CD14-positive monocyte (primary cell): ENCODE results near the gene HSPG2. TPM values are rescaled to one million over a fixed set of nuclear protein-coding genes. Genes with fewer than 3 reads are reported as not detected.

Source experiments
- DNase-seq, 3 donors: peaks; one replicate each; pipeline ENCODE4 v3.0.0-alpha.2; 2011 to 2022
- H2AFZ ChIP-seq: 2 replicates; pipeline ENCODE4 v1.6.0; 2012; ENCODE audit warnings: mild to moderate bottlenecking, low read depth, low read length, inconsistent platforms; ENCODE audit not compliant: insufficient read depth, poor library complexity, severe bottlenecking
- H3K27ac ChIP-seq, 2 donors: 1 replicate in 1 of 2; 2 replicates in 1 of 2; pipeline ENCODE4 v1.5.1; 2012 to 2013; ENCODE audit warnings: low read length in 2 of 2, control low read depth in 1 of 2, inconsistent platforms in 1 of 2, low read depth in 1 of 2, mild to moderate bottlenecking in 1 of 2
- H3K27me3 ChIP-seq, 2 donors: one replicate each; pipeline versions ENCODE4 v1.6.0 to v1.6.1; 2011 to 2013; ENCODE audit warnings: low read length in 2 of 2; ENCODE audit not compliant: control insufficient read depth in 2 of 2, insufficient read depth in 2 of 2
- H3K36me3 ChIP-seq, 2 donors: replicated peaks in 1 of 2; 1 replicate in 1 of 2; 2 replicates in 1 of 2; pipeline versions ENCODE4 v1.5.1 to v1.6.1; 2012 to 2013; ENCODE audit warnings: low read length in 2 of 2, control low read depth in 1 of 2, inconsistent platforms in 1 of 2, mild to moderate bottlenecking in 1 of 2; ENCODE audit not compliant: insufficient read depth in 2 of 2, control insufficient read depth in 1 of 2
- H3K4me1 ChIP-seq, 2 donors: 1 replicate in 1 of 2; 2 replicates in 1 of 2; pipeline versions ENCODE4 v1.5.1 to v1.6.1; 2012 to 2013; ENCODE audit warnings: low read length in 2 of 2, control low read depth in 1 of 2, inconsistent platforms in 1 of 2, mild to moderate bottlenecking in 1 of 2, moderate library complexity in 1 of 2; ENCODE audit not compliant: insufficient read depth in 2 of 2, control insufficient read depth in 1 of 2
- H3K4me2 ChIP-seq: replicated peaks from 2 replicates; pipeline ENCODE3; 2012; ENCODE audit warnings: low read length, moderate library complexity, mild to moderate bottlenecking; ENCODE audit not compliant: poor library complexity, severe bottlenecking; ENCODE audit errors: extremely low read depth
- H3K4me3 ChIP-seq, 3 experiments: fragments of 200-600 bp in 1 of 3; sonication (generic) in 1 of 3; replicated peaks in 1 of 3; 1 replicate in 2 of 3; 2 replicates in 1 of 3; pipeline ENCODE4 v1.5.1; 2011 to 2013; ENCODE audit warnings: low read length in 3 of 3, mild to moderate bottlenecking in 3 of 3, control low read depth in 2 of 3, low read depth in 2 of 3, inconsistent platforms in 1 of 3, moderate library complexity in 1 of 3
- H3K79me2 ChIP-seq: 2 replicates; pipeline ENCODE4 v1.6.0; 2012; ENCODE audit warnings: mild to moderate bottlenecking, control low read depth, inconsistent platforms, low read length, moderate library complexity; ENCODE audit not compliant: insufficient read depth
- H3K9ac ChIP-seq: 2 replicates; pipeline ENCODE4 v1.6.0; 2017; ENCODE audit warnings: low read length, mild to moderate bottlenecking; ENCODE audit not compliant: insufficient read depth, poor library complexity, severe bottlenecking
- H3K9me3 ChIP-seq, 2 donors: replicated peaks in 1 of 2; 1 replicate in 1 of 2; 2 replicates in 1 of 2; pipeline versions ENCODE4 v1.5.1 to v1.6.1; 2012 to 2013; ENCODE audit warnings: low read length in 2 of 2, control low read depth in 1 of 2; ENCODE audit not compliant: control insufficient read depth in 1 of 2, insufficient read depth in 1 of 2
- H4K20me1 ChIP-seq: 2 replicates; pipeline ENCODE4 v1.6.0; 2012; ENCODE audit warnings: mild to moderate bottlenecking, low read length, control low read depth, moderate library complexity; ENCODE audit not compliant: insufficient read depth
- H3K27ac Mint-ChIP-seq, 7 donors: one replicate each; pipeline ENCODE4 v1.8.0; 2020; ENCODE audit warnings: mild to moderate bottlenecking in 7 of 7, mixed read lengths in 7 of 7, moderate library complexity in 6 of 7, inconsistent platforms in 2 of 7
- H3K27me3 Mint-ChIP-seq, 3 donors: one replicate each; pipeline ENCODE4 v1.8.0; 2021 to 2022; ENCODE audit warnings: low read depth in 3 of 3, mild to moderate bottlenecking in 3 of 3, mixed read lengths in 3 of 3, moderate library complexity in 3 of 3, inconsistent platforms in 1 of 3
- H3K36me3 Mint-ChIP-seq, 2 donors: one replicate each; pipeline ENCODE4 v1.8.0; 2020; ENCODE audit warnings: mixed read lengths in 2 of 2, inconsistent platforms in 1 of 2, mild to moderate bottlenecking in 1 of 2
- H3K4me1 Mint-ChIP-seq: one replicate; pipeline ENCODE4 v1.8.0; 2020; ENCODE audit warnings: mild to moderate bottlenecking, mixed read lengths
- H3K4me3 Mint-ChIP-seq, 2 donors: one replicate each; pipeline ENCODE4 v1.8.0; 2020; ENCODE audit warnings: mild to moderate bottlenecking in 2 of 2, mixed read lengths in 2 of 2, moderate library complexity in 1 of 2
- H3K9me3 Mint-ChIP-seq, 7 donors: one replicate each; pipeline ENCODE4 v1.8.0; 2020 to 2022; ENCODE audit warnings: mixed read lengths in 7 of 7, mild to moderate bottlenecking in 6 of 7, moderate library complexity in 6 of 7, inconsistent platforms in 2 of 7
- WGBS: methylation state at CpG from one replicate; pipeline ENCODE4 v1.1.5; 2013; ENCODE audit warnings: missing lambda C conversion rate; ENCODE audit not compliant: insufficient coverage; 5-methylcytosine and 5-hydroxymethylcytosine counted together
- intact Hi-C, 2 donors: fragments of 100-400 bp; cut with micrococcal nuclease; formaldehyde crosslinking; loops; one replicate each; pipeline versions ENCODE4 v1.15.0 to v1.15.1; 2023
- polyA plus RNA-seq, 3 donors: library from polyadenylated mRNA; depleted of rRNA in 1 of 3; unstranded in 2 of 3; stranded (reverse) in 1 of 3; fragments of 300-500 nt in 2 of 3; fragments of >200 nt in 1 of 3; fragmentation: Illumina TruSeq in 2 of 3; gene quantifications; 1 replicate in 2 of 3; 2 replicates in 1 of 3; pipeline ENCODE4 v1.2.3, GENCODE V29; 2012 to 2021
- TF ChIP-seq, protein P1 (sequence below): fragments of 200-600 bp; IDR thresholded peaks from one replicate; pipeline ENCODE4 v1.8.0; 2022; ENCODE audit warnings: antibody characterized with exemption, mild to moderate bottlenecking

The HSPG2 gene
- polyA plus RNA-seq, 3 donors, result 0.44 TPM; not detected in 2

DNA sequence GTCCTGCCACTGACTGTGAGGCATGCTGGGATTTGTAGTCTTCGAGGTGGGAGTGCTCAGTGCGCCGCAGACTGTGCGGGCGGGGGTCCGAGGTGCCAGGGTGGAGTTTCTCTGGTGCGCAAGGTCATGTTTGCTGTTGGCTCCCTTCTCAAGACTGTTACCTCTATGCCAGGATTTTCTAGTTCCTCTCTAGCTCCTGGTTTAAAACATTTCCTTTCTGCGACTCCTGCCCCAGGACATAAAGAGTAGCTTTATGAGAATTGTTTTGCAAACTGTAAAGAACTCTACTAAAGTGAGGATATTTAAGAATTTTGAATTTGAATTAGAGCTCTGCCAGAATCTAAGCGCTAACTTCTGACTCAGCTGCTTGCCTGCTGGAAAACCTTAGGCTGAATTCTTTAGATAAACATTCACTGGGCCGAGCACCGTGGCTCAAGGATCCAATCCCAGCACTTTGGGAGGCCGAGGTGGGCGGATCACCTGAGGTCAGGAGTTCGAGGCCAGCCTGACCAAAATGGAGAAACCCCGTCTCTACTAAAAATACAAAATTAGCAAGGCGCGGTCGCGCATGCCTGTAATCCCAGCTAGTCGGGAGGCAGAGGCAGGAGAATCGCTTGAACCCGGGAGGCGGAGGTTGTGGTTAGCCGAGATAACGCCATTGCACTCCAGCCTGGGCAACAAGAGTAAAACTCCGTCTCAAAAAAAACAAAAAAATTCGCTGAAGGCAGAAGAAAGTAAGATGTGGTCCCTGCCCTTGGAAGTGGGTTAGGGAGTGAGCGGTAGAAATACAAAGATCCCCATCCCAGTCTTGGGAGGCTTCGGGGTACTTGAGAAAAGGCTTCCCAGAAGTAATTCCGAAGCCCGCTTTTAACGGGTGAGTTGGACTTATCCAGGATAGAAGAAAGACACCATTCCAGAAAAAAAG is 153.2 kb downstream of the HSPG2 start:
- Mint-ChIP-seq H3K4me3 (peak overlapping the region; percentile 95 to 99), H3K4me1 (peaks cover 37% of the 10 kb centered on the region), H3K36me3 (no peaks in the 10 kb centered on the region), H3K27ac (peak overlapping the region; percentile 100), H3K9me3 (peaks cover 0 to 2% (median 0%) of the 10 kb centered on the region in 7 donors), H3K27me3 (peaks cover 0 to 4% (median 0%) of the 10 kb centered on the region in 3 donors)
- peaks cover 8% of the 10 kb centered on the region for H4K20me1 ChIP-seq
- no peaks in the 10 kb centered on the region for H3K36me3 ChIP-seq
- 84% methylated on average over 20 of the region's 32 CpGs for WGBS
- H3K27ac ChIP-seq, result peak overlapping the region; percentile 99 to 100
- peak overlapping the region; percentile 83 to 92 (median 84) for H3K4me3 ChIP-seq
- intact Hi-C loops, result loop anchor here (2.0 to 10.0 kb wide), 3 partner anchors 15 to 241 kb away; no protein-coding TSS in a partner anchor
- no peaks in the 10 kb centered on the region for H3K9me3 ChIP-seq
- peak overlapping the region; percentile 88 for H2AFZ ChIP-seq
- TF ChIP-seq, protein P1, sequence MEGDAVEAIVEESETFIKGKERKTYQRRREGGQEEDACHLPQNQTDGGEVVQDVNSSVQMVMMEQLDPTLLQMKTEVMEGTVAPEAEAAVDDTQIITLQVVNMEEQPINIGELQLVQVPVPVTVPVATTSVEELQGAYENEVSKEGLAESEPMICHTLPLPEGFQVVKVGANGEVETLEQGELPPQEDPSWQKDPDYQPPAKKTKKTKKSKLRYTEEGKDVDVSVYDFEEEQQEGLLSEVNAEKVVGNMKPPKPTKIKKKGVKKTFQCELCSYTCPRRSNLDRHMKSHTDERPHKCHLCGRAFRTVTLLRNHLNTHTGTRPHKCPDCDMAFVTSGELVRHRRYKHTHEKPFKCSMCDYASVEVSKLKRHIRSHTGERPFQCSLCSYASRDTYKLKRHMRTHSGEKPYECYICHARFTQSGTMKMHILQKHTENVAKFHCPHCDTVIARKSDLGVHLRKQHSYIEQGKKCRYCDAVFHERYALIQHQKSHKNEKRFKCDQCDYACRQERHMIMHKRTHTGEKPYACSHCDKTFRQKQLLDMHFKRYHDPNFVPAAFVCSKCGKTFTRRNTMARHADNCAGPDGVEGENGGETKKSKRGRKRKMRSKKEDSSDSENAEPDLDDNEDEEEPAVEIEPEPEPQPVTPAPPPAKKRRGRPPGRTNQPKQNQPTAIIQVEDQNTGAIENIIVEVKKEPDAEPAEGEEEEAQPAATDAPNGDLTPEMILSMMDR, result no peak
- peaks cover 40% of the 10 kb centered on the region for H3K79me2 ChIP-seq
- peak overlapping the region; percentile 77 for H3K4me2 ChIP-seq
- H3K27me3 ChIP-seq, result no peaks in the 10 kb centered on the region
- peaks cover 33 to 35% of the 10 kb centered on the region in 2 donors for H3K4me1 ChIP-seq
- no peak for DNase-seq
- peak overlapping the region; percentile 92 for H3K9ac ChIP-seq

DNA sequence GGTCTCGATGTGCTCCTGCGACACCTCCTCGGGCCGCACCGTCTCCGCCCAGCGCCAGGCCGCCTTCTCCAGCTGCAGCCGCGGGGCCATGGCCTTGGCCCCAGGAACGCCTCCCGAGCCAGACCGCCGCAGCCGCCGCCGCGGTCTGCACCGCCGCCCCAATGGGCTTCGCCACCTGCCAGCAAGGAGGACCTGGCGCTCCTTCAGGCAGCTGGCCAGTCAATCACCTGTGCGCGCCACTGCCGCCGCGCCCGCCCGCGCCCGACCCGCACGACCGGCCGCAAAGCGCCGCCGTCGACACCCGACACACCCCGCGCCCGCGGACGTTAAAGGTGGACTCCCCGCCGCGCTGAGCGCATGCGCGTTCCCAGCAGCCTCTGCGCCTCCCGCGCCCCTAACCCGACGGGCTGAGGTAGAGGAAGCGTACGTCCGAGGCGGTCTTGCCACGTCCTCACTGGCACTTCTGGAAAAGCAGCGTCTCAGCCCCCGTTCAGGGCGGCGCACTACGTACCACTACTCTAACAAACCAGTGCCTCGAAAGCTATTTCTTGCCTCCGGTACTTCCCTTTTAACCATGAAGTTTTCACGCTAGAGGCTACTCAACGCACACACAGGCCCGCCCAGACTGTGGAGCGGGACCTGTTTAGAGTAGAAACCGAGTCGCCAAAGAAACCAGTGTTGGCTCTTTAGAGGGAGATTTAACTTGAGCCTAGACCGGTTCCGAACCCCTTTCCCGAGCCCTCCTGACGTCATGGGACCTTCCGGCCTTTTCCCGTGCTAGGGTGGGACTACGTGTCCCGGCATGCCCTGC is 154.0 kb downstream of the HSPG2 start, which contains the start of gene USP48:
Gene USP48, minus strand, starts transcription at position 282 of the 811 bp plus-strand sequence. Its CDS starts 192 bp downstream, at position 90.
- H4K20me1 ChIP-seq, result peaks cover 14% of the 10 kb centered on the region
- TF ChIP-seq, protein P1, result no peak
- peak within 1 kb of the TSS; percentile 77 for H3K4me2 ChIP-seq
- Mint-ChIP-seq H3K27ac (peak within 1 kb of the TSS; percentile 100), H3K36me3 (peaks cover 0 to 1% of the 10 kb centered on the region in 2 donors), H3K4me3 (peak within 1 kb of the TSS; percentile 95 to 99), H3K4me1 (peaks cover 35% of the 10 kb centered on the region), H3K27me3 (peaks cover 0 to 4% (median 0%) of the 10 kb centered on the region in 3 donors), H3K9me3 (peaks cover 0 to 2% (median 0%) of the 10 kb centered on the region in 7 donors)
- DNase-seq, result peak; percentile 94 to 96 (median 95)
- peak within 1 kb of the TSS; percentile 88 for H2AFZ ChIP-seq
- H3K4me1 ChIP-seq, result peaks cover 31 to 32% of the 10 kb centered on the region in 2 donors
- peaks cover 49% of the 10 kb centered on the region for H3K79me2 ChIP-seq
- peak within 1 kb of the TSS; percentile 92 for H3K9ac ChIP-seq
- H3K9me3 ChIP-seq, result no peaks in the 10 kb centered on the region
- peak within 1 kb of the TSS; percentile 99 to 100 for H3K27ac ChIP-seq
- H3K36me3 ChIP-seq, result no peaks in the 10 kb centered on the region
- WGBS, result under 1% methylated on average over 79 of the region's 82 CpGs
- peak within 1 kb of the TSS; percentile 83 to 92 (median 84) for H3K4me3 ChIP-seq
- intact Hi-C loops, result loop anchor here (2.0 to 10.0 kb wide), 3 partner anchors 14 to 242 kb away; no protein-coding TSS in a partner anchor
- no peaks in the 10 kb centered on the region for H3K27me3 ChIP-seq
